ENCODE results near the gene CEBPA.

DNA sequence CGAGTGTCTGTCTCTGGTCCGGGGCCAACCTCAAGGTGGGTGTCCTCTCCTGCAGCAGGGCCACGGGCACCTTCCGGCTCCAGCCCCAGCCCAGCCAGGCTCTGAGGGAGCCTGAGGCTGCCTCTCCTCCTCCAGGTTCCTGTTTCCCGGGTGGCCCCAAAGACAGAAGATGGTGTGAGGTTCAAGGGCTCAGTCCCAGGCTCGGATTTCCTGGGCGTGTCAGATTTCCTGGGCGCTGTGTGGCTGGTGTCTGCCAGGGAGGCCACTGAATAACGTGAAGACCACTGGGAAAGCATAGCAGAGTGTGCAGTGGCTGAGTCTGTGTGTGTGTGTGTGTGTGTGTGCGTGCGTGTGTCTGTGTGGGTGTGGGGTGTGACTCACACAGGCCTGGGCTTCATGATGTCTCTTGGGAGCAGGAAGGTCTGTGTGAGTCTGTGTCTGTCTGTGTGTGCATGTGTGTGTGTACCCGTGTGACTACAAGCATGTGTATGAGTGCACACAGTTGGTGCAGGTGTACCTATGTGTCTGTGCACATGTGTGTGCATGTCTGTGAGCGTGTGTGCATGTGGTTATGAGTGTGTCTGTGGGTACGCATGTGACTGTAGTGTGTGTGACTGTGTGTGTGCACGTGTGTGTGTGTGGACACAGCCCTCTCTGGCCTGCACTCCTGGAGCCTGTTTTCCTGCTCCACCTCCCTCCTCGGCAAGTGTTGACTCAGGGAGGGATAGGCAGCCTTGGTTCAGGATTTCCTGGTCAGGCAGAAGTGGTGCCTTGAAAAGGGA is 28.3 kb downstream of the CEBPA start:
- TF ChIP-seq ELF4 (IDR thresholded peaks at IDR 0.05) (no peak), NFRKB (IDR thresholded peaks at IDR 0.05) (no peak), HDGF (IDR thresholded peaks at IDR 0.05; ENCODE audit: borderline replicate concordance) (no peak), LEF1 (IDR thresholded peaks at IDR 0.05; ENCODE audit: borderline replicate concordance) (no peak), TARDBP (IDR thresholded peaks at IDR 0.05) (no peak)
